Ovary (tissue), 9 donors: ENCODE measurements around the gene CSMD2. TPM values are rescaled to one million over a fixed set of nuclear protein-coding genes. Genes with fewer than 3 reads are reported as not detected.

ENCODE experiments used
- DNase-seq, 5 donors: peaks; one replicate each; pipeline ENCODE4 v3.0.0-alpha.2; 2019 to 2020
- H3K27ac ChIP-seq, 2 donors: fragments of 200-600 bp; one replicate each; pipeline versions ENCODE4 v1.5.1 to v1.8.0; 2019 to 2022
- H3K27me3 ChIP-seq: fragments of 200-600 bp; one replicate; pipeline ENCODE4 v1.8.0; 2022
- H3K36me3 ChIP-seq: fragments of 200-600 bp; sonication (generic); one replicate; pipeline ENCODE4 v1.5.1; 2019
- H3K4me1 ChIP-seq: one replicate; pipeline ENCODE4 v1.8.1; 2013; ENCODE audit warnings: mild to moderate bottlenecking, moderate library complexity; ENCODE audit not compliant: insufficient read depth
- H3K4me3 ChIP-seq: fragments of 200-600 bp; sonication (generic); one replicate; pipeline ENCODE4 v1.5.1; 2017
- H3K9me3 ChIP-seq, 2 donors: fragments of 200-600 bp in 1 of 2; sonication (generic) in 1 of 2; one replicate each; pipeline versions ENCODE4 v1.5.1 to v1.8.1; 2013 to 2019; ENCODE audit warnings: mild to moderate bottlenecking in 1 of 2, moderate library complexity in 1 of 2
- CTCF ChIP-seq, 3 donors: fragments of 450-650 bp in 2 of 3; fragments of 200-600 bp in 1 of 3; IDR thresholded peaks; one replicate each; pipeline versions ENCODE4 v1.5.1 to v1.8.0; 2016 to 2022; ENCODE audit warnings: antibody characterized with exemption in 3 of 3, mild to moderate bottlenecking in 1 of 3
- EP300 ChIP-seq: sonication (generic); formaldehyde crosslinking; IDR thresholded peaks from one replicate; pipeline ENCODE4 v1.6.1; 2017; ENCODE audit warnings: antibody characterized with exemption
- POLR2A ChIP-seq: fragments of 450-650 bp; IDR thresholded peaks from one replicate; pipeline ENCODE4 v1.6.1; 2017; ENCODE audit warnings: antibody characterized with exemption, mild to moderate bottlenecking, moderate library complexity
- WGBS, 3 donors: extraction: QIAGEN DNeasy Blood & Tissue Kit in 1 of 3; methylation state at CpG; one replicate each; pipeline versions ENCODE4 v1.1.5 to v1.1.7; 2013 to 2017; 5-methylcytosine and 5-hydroxymethylcytosine counted together
- intact Hi-C, 4 donors: fragments of 100-400 bp; cut with DNase I; formaldehyde crosslinking; loops; one replicate each; pipeline versions ENCODE4 v1.11.0 to v1.15.1; 2022 to 2023
- polyA plus RNA-seq, 2 donors: library from polyadenylated mRNA; stranded (reverse); fragments of 200-250 nt in 1 of 2; fragments of 350-450 nt in 1 of 2; fragmentation: Illumina TruSeq in 1 of 2; extraction: RNeasy Lipid Tissue Mini Kit (QIAGEN cat#74804) in 1 of 2; gene quantifications; one replicate each; pipeline ENCODE4 v1.2.3, GENCODE V29; 2013 to 2014
- total RNA-seq, 7 donors: library from RNA; depleted of rRNA in 2 of 7; stranded (reverse); fragments of >200 nt in 2 of 7; fragmentation: NEBNext Ultra II Directional in 3 of 7; extraction: Animal tissue kit (Norgen Biotek cat#: 25700) in 3 of 7; gene quantifications; one replicate each; pipeline versions ENCODE4 v1.1.0 to v1.2.4, GENCODE V29; 2016 to 2023
- donor health status: DM: no; HTN: no; CAD: no; lungs with moderate emphysema.
- donor health status: DM: no; HTN: no; CAD: no.
- donor health status: Bipolar disorder and iron deficiency.
- donor health status: DM: yes; HTN: yes; CAD: no.
- donor health status: DM: no; HTN: no; CAD: no.
- donor health status: DM: yes; HTN: yes; CAD: no.

The CSMD2 gene
- total and polyA plus RNA-seq, 9 donors, result 0.04 to 1.6 (median 0.18) TPM; not detected in 3

- Histone ChIP-seq H3K4me1 (no peaks in the 10 kb centered on the region), H3K27ac (no peak overlapping the region), H3K27me3 (no peaks in the 10 kb centered on the region), H3K4me3 (no peak overlapping the region), H3K36me3 (no peaks in the 10 kb centered on the region), H3K9me3 (no peaks in the 10 kb centered on the region)
- TF ChIP-seq POLR2A (no peak), CTCF (IDR thresholded peaks at IDR 0.05) (no peak), EP300 (no peak)
- DNase-seq, result no peak
- intact Hi-C loops, result no loop called here
- 74 to 88% (median 84%) methylated on average over 4 of the region's 4 CpGs for WGBS, 3 donors
Measured at GRCh38 chr1:33723251-33723650, 441.8 kb downstream of the CSMD2 start.

GRCh38 chr1:33721301-33721815, 443.7 kb downstream of the CSMD2 start:
- no peak for TF ChIP-seq EP300
- TF ChIP-seq CTCF (IDR thresholded peaks at IDR 0.05), result no peak
- TF ChIP-seq POLR2A, result no peak
- no peaks in the 10 kb centered on the region for H3K27me3 ChIP-seq
- intact Hi-C loops, result no loop called here
- no peak overlapping the region for H3K27ac ChIP-seq
- H3K9me3 ChIP-seq, result no peaks in the 10 kb centered on the region
- H3K4me3 ChIP-seq, result no peak overlapping the region
- no peak for DNase-seq
- H3K36me3 ChIP-seq, result no peaks in the 10 kb centered on the region
- 74 to 78% (median 77%) methylated on average over 2 of the region's 2 CpGs for WGBS, 3 donors
- no peaks in the 10 kb centered on the region for H3K4me1 ChIP-seq

- Histone ChIP-seq H3K4me1 (no peaks in the 10 kb centered on the region), H3K27me3 (no peaks in the 10 kb centered on the region), H3K9me3 (no peaks in the 10 kb centered on the region), H3K36me3 (no peaks in the 10 kb centered on the region), H3K27ac (no peak overlapping the region), H3K4me3 (no peak overlapping the region)
- intact Hi-C loops, result no loop called here
- 55 to 62% (median 58%) methylated on average over 8 of the region's 8 CpGs for WGBS, 3 donors
- DNase-seq, result no peak
- TF ChIP-seq POLR2A (no peak), CTCF (IDR thresholded peaks at IDR 0.05) (no peak), EP300 (no peak)
Measured at GRCh38 chr1:33719771-33720670, 445.0 kb downstream of the CSMD2 start.

GRCh38 chr1:33719326-33719725, 445.7 kb downstream of the CSMD2 start:
- no peak overlapping the region for H3K4me3 ChIP-seq
- H3K9me3 ChIP-seq, result no peaks in the 10 kb centered on the region
- H3K27ac ChIP-seq, result no peak overlapping the region
- H3K27me3 ChIP-seq, result no peaks in the 10 kb centered on the region
- H3K36me3 ChIP-seq, result no peaks in the 10 kb centered on the region
- H3K4me1 ChIP-seq, result no peaks in the 10 kb centered on the region
- TF ChIP-seq CTCF (IDR thresholded peaks at IDR 0.05) (no peak), POLR2A (no peak), EP300 (no peak)
- intact Hi-C loops, result no loop called here
- 87 to 91% (median 89%) methylated on average over 4 of the region's 4 CpGs for WGBS, 3 donors
- no peak for DNase-seq
